Daoy (cell line): ENCODE results near the gene TTC32. TPM values are rescaled to one million over a fixed set of nuclear protein-coding genes. Genes with fewer than 3 reads are reported as not detected.

Experiments
- DNase-seq: peaks from one replicate; pipeline ENCODE4 v3.0.0-alpha.2; 2015; ENCODE audit warnings: low read depth
- total RNA-seq: library from RNA; depleted of rRNA; stranded (reverse); fragments of >200 nt; shearing (Covaris generic); gene quantifications from 2 replicates; pipeline ENCODE4 v1.2.3, GENCODE V29; 2014

Gene TTC32
- total RNA-seq, 1 experiment from 2014 or later: 7.9 TPM

- peak; percentile 54 for DNase-seq
Measured at GRCh38 chr2:19876751-19877150, 25.0 kb downstream of the TTC32 start.

- DNase-seq: no peak
Measured at GRCh38 chr2:19875280-19875679, 26.5 kb downstream of the TTC32 start.

DNA sequence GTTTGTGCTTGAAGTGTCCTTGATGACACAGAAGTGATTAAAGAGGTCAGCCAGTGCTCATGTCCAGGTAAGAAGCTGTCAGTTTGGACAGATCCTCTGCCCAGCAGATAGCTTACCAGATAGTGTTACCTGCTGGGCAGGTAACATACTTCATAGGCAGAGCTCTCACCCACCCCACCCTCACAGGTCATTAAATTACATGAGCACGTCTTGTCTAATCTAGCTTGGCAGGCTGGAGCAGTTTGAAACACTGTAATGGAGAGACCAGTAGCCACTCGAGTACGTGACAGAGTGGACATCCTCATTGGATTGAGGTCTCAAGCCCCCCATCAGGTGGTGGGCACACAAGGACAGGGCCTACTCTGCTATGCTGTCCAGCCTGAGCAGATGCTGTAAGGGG is 27.1 kb downstream of the TTC32 start:
- no peak for DNase-seq

DNA sequence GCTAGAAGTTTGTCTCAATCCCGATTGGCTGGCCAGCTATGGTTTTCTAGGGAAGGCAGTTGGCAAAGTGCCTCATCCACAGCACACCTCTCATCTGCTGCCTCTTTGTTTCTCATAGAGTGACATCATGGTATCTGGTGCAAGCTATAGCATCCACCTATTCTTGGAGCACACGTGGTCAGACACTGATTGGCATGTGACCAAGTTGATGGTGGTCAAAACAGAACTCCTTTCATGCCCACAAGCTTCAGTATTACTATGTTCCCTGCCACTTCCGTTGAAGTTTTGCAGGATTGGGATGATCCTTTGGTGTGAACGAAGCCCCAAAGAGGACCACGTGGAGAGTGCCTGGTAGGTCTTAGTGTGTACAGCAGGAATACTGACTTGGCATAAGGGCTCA is 28.8 kb downstream of the TTC32 start:
- no peak for DNase-seq

GRCh38 chr2:19872302-19872701 is 29.5 kb downstream of the TTC32 start:
- DNase-seq: no peak

DNA sequence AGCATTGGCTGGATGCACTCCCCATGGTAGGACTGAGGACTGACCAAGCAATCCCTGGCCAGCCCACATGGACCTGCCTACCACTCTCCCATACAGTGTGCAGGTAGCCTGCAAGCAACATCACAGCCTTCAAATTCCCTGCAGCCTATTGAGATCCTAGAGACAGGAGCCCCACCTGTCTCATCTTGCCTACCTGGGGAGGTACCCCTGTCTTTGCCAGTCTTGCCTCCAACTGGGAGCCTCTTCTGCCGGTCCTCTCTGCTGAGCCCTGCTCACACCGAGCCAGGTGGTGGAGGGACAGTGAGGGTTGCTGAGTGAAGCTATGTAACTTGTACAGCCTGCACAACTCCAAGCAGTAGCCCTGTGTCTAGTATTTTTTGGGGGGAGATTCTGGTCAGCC is 29.9 kb downstream of the TTC32 start:
- no peak for DNase-seq

DNA sequence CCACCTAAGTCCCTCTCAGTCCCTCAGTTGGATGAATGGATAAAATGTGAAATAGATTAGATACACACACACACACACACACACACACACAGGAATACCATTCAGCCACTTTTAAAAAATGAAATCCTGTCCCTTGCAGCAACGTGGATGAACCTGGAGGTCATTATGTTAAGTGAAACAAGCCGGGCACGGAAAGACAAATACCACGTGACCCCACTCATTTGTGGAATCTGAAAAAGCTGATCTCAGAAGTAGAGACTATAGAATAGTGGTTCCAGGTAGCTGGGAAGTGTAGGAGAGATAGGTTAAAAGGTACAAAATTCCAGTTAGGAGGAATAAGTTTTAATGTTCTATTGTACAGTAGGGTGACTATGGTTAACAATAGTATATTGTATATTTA is 31.0 kb downstream of the TTC32 start:
- no peak for DNase-seq

DNA sequence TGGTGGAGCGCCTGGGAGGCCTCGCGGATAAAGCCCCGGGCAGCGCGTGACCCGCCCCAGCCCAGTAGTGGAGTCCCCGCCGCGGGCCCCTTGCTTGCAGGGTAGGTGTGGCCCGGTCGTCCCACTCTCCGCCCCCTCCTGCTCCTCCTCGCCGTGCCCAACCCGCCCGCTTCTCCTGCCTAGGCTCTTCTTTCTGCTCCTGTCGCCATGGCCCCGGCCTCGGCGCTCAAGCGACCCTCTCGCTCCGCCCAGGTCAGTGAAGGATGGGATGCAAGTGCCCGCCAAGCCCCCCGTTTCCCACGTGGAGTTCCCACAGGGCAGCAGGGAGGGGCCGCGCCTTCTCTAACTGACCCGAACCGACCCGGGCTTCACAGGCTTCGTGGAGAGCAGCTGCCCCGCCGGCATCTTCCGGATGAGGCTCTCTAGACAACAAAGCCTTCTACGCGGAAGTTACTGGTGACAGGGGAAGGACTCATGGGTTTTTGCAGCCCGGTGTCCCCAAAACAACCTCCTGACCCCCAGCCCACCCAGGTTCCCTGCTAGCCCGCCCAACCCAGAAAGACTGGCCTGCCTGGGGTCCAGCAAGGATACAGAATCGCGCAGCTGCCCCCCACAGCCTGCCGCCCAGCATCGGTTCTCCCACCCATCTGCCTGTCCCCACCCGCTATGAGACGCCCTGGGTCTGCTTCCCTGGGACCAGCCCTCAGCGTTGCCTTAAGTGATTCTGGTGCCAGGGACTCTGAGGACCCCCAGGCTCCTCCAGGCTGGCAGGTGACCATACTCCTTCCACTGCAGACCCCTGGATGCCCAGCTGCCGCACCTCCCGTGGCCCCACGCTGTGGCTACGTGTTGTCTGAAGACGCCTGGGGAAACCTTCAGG is 32.8 kb downstream of the TTC32 start:
- no peak for DNase-seq

DNA sequence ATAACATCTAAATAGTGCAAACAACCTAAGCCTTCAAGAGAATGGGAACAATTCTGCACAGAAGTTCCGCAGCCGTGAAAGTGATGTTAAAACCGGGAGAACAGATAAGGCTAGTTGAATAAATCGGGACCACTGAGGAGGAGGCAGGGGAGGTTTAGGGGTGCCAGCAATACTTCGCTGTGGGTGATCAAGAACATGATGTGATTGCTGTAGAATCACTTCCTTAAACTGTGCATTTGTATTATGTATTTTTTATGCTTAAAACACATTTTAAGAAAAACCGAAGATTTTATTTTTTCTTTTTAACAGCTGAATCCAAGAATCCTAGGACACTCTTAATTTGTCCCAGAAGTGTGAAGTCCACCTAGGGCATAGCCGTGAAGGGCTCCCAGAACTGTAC is 33.6 kb downstream of the TTC32 start:
- DNase-seq: no peak

DNA sequence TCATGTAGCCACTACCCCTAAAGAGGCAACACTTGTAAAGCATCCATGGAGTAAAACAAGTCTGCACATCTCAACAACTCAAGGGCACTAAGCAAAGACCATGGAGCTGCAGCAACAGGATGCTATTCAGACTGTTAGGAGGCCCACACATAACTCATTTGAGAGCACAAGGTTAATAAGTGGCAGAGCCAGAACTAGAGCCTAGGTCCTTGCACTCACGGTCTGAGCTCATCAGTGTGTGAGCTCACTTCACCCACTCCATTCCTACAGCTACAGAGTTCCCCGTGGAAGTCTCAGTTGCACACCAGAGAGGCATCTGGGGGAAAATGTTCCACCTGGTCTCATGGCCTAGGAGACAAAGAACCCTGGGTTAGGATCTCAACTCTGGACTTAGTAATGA is 35.0 kb downstream of the TTC32 start:
- no peak for DNase-seq

DNA sequence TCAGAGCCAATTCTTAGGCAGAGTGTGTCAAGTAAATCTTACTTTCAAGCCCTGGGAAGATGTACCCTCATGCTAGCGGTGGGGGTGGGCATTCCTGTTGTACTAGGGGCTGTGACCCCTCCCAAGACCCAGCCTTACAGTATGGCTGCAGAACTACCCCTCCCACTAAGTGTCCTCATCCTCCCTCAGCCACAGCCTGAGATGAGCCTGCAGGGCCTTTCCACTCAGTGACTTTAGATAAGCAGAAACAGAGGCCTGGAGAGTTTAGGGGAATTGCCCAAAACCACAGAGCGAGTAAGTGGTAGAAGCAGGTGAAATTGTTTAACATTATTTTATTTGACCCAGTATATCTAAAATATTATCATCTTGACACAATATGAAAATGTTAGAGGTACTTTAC is 36.6 kb downstream of the TTC32 start:
- DNase-seq: no peak

GRCh38 chr2:19864381-19864780 is 37.4 kb downstream of the TTC32 start:
- no peak for DNase-seq

DNA sequence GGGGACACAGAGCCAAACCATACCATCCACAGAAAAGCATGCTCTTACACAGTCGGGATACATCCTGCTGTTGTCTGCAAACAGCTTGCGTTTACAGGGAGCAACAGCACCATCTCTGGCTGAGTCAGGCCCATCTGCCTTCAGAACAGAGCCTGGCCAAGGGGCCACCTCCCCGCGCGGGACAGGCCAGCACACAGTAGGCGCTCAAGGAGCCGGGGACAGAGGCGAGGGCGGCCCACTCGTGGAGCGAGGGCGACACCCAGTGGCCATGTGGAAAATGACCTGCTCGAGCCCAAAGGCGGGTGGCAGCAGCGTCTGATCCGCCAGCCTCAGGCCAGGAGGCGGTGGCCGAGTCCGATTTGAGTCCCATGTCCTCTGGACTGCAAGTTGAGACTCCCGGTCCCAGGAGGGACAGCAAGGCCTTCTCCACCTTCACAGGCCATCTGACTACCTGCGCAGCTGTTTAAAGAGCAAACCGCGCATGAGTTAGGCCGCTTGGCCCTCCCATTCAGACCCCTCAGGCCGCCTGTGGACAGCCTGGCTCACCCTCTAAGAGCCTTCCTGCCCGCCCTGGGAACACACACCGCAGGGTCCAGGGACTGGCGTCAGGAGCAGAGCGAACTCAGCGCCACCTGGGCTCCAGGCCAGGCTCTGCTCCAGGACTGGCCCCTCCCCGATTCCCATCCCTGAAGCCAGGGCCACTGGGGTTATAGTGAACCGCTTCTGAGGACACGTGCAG is 38.3 kb downstream of the TTC32 start:
- DNase-seq: peak; percentile 63

- no peak for DNase-seq
Measured at GRCh38 chr2:19861813-19862212, 40.0 kb downstream of the TTC32 start.

- peak; percentile 9 for DNase-seq
Measured at GRCh38 chr2:19860022-19860421, 41.8 kb downstream of the TTC32 start.

- DNase-seq: peak; percentile 17
Measured at GRCh38 chr2:19859565-19859964, 42.2 kb downstream of the TTC32 start.

DNA sequence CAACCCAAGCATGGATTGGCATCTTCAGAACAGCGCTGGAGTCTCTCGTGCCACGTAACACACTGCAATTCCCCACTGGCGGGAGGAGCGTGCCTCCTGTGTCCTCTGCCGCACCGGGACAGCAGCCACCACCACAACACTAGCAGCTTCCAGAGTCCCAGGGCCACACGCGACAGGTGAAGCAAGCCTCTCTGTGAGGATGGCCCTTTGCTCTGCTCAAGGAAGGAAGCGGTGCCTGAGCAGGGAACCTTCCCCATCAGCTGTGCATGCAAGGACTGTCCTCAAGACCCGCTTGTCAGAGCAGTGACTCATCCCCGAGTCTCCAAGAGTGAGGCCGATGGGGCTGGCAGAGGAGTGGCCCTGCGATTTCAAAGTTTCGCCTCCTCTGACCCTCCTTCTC is 44.0 kb downstream of the TTC32 start:
- DNase-seq: no peak

DNA sequence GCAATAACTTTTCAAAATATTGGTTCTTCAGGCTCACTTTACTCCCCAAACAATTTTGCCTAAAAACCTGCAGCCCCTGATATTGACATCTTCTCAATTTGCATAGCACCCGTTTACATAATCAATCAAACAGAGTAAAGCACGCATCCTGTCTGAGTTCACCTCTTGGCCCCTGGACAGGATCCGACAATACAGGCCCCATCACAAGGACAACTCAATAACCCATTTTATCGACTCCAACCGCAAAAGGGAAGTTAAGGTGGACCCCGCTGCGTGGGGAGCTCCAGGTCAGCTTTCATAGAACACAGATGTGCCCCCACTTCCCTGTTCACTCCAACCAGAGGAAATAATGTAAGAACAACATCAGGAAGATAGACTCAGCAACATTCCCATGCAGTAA is 44.7 kb downstream of the TTC32 start:
- no peak for DNase-seq

DNA sequence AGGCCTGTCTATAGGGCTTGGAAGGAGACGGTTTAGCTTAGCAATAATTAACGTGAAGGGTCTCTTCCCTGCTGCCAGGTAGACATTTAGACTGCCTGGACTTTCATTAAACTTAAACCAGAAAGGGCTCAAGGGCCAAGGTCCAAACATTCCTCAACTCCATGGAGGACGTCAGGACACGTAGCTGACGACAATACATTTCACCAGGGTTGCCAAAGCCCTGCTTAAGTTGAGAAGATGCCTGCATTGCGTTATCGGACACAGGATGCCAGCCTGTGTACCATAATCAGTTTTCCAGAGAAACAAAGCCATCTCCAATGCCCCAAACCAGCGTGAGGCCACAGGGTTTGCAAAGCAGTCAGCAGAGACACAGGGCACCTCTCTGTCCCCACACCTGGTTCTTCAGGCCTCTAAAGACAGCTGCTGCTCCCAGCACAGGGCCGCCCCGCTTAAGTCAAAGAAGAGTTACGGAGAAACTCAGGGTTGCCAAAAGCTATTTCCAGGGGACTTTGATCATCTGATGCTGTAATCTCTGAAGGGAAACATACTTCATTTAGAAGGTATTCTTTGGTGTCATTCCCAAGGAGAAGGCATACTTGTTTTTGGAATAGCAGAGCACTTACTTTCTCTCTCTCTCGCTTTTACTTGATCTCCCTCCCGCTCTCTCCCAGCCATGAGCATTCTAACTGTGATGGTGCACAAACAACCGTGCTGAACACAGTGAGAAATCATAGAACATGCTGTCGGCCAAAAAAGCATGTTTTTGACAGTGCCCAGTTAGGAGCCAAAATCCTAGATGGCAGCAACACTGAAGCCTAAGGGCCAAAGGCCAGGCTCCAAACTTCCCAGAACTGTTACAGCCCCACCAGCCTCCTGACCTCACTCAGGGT is 46.0 kb downstream of the TTC32 start:
- DNase-seq: no peak

DNA sequence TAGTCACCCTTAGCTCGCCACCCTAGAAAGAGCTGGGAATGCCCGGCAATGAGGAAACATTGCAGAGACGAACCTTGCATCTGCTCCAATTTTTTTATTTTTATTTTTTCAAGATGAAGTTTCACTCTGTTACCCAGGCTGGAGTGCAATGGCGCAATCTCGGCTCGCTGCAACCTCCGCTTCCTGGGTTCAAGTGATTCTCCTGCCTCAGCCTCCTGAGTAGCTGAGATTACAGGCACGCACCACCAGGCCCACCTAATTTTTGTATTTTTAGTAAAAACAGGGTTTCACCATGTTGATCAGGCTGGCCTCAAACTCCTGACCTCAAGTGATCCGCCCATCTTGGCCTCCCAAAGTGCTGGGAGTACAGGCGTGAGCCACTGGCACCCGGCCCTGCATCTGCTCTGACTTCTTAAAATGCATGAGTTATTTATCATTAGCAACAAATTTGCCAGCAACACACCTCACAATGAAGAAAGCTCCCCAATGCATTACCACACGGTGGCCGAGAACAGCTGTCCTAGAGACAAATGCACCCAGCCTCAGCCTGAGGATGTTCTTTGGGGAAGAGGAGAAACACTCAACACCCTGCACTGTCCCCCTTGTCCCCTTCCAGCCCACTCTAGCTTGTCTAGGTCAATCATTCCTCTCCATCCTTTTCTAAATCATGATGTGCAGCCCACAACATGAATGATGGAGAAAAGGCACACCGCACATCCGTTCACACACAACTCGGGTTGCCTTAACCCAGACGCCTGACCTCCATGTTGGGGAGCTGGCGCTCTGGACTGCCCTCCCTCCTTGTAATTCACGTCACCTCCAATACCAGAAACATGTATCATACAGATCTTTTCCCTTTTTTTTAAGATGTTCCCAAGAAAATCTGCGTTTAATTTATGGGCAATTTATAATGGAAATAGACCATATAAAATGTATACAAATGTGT is 46.9 kb downstream of the TTC32 start:
- DNase-seq: no peak

GRCh38 chr2:19851116-19851695 is 50.6 kb downstream of the TTC32 start:
- DNase-seq: no peak
